RPMI8226 (cell line): Measurements from ENCODE around the gene MCOLN2.

Experiments
- DNase-seq: peaks from one replicate; pipeline ENCODE4 v3.0.0-alpha.2; 2015

MCOLN2 gene

GRCh38 chr1:84982395-84982794 lies 14.5 kb downstream of the MCOLN2 start:
- no peak for DNase-seq

- DNase-seq, result no peak
Observed at GRCh38 chr1:84975035-84975434, 21.9 kb downstream of the MCOLN2 start.

- DNase-seq, result no peak
Observed at GRCh38 chr1:84973498-84974334, 23.2 kb downstream of the MCOLN2 start.

- no peak for DNase-seq
Observed at GRCh38 chr1:84972377-84972987, 24.4 kb downstream of the MCOLN2 start.

- DNase-seq, result no peak
Observed at GRCh38 chr1:84971957-84972356, 25.0 kb downstream of the MCOLN2 start.

- DNase-seq, result no peak
Observed at GRCh38 chr1:84969489-84970250, 27.2 kb downstream of the MCOLN2 start.

- DNase-seq, result no peak
Observed at GRCh38 chr1:84968865-84969264, 28.0 kb downstream of the MCOLN2 start.

GRCh38 chr1:84968101-84968500 lies 28.8 kb downstream of the MCOLN2 start:
- DNase-seq, result no peak

- no peak for DNase-seq
Observed at GRCh38 chr1:84967666-84968065, 29.2 kb downstream of the MCOLN2 start.

- no peak for DNase-seq
Observed at GRCh38 chr1:84963021-84963420, 33.9 kb downstream of the MCOLN2 start.

- no peak for DNase-seq
Observed at GRCh38 chr1:84961316-84961715, 35.6 kb downstream of the MCOLN2 start.

GRCh38 chr1:84960371-84960770 lies 36.5 kb downstream of the MCOLN2 start:
- no peak for DNase-seq

GRCh38 chr1:84959294-84959693 lies 37.6 kb downstream of the MCOLN2 start:
- DNase-seq, result no peak

- no peak for DNase-seq
Observed at GRCh38 chr1:84957966-84958365, 38.9 kb downstream of the MCOLN2 start.

GRCh38 chr1:84956655-84957054 lies 40.3 kb downstream of the MCOLN2 start:
- DNase-seq, result no peak

- no peak for DNase-seq
Observed at GRCh38 chr1:84956097-84956496, 40.8 kb downstream of the MCOLN2 start.

GRCh38 chr1:84949664-84950063 lies 47.2 kb downstream of the MCOLN2 start:
- no peak for DNase-seq

GRCh38 chr1:84947536-84948410 lies 49.1 kb downstream of the MCOLN2 start:
- DNase-seq, result no peak

- no peak for DNase-seq
Observed at GRCh38 chr1:84946631-84947030, 50.3 kb downstream of the MCOLN2 start.

GRCh38 chr1:84944767-84945486 lies 52.0 kb downstream of the MCOLN2 start:
- peak; percentile 82 for DNase-seq

GRCh38 chr1:84941843-84942242 lies 55.1 kb downstream of the MCOLN2 start:
- no peak for DNase-seq

- DNase-seq, result no peak
Observed at GRCh38 chr1:84940481-84940880, 56.4 kb downstream of the MCOLN2 start.
